Stimulated activated CD8-positive, alpha-beta memory T cell treated with anti-CD3 and anti-CD28 coated beads, Interleukin-4, amount 100 ng/mL, for 1 hour (primary cell): ENCODE results near the gene TBK1.

ENCODE experiments used
- DNase-seq, 2 donors: peaks; one replicate each; pipeline ENCODE4 v3.0.0-alpha.2; 2020; ENCODE audit warnings: low read depth in 2 of 2, low spot score in 1 of 2

TBK1 gene

GRCh38 chr12:64450711-64451486 lies 1.0 kb upstream of the TBK1 start:
- DNase-seq = no peak

GRCh38 chr12:64452559-64453329 lies 824 bp downstream of the TBK1 start:
- DNase-seq = no peak

- no peak for DNase-seq
These were observed 3.6 kb downstream of the TBK1 start for GRCh38 chr12:64455506-64455905.

GRCh38 chr12:64456119-64456518 lies 4.2 kb downstream of the TBK1 start:
- no peak for DNase-seq

- DNase-seq = no peak
These were observed 5.1 kb downstream of the TBK1 start for GRCh38 chr12:64457032-64457431.

GRCh38 chr12:64457466-64457865 lies 5.5 kb downstream of the TBK1 start:
- no peak for DNase-seq

GRCh38 chr12:64457923-64458322 lies 6.0 kb downstream of the TBK1 start:
- no peak for DNase-seq

GRCh38 chr12:64459394-64459891 lies 7.5 kb downstream of the TBK1 start:
- DNase-seq = no peak

GRCh38 chr12:64461634-64462414 lies 9.9 kb downstream of the TBK1 start:
- DNase-seq = no peak

- no peak for DNase-seq
These were observed 14.3 kb downstream of the TBK1 start for GRCh38 chr12:64466178-64466577.

GRCh38 chr12:64468966-64469365 lies 17.0 kb downstream of the TBK1 start:
- DNase-seq = no peak

GRCh38 chr12:64469455-64470142 lies 17.7 kb downstream of the TBK1 start:
- DNase-seq = no peak

GRCh38 chr12:64470495-64470894 lies 18.6 kb downstream of the TBK1 start:
- DNase-seq = no peak

GRCh38 chr12:64473176-64473575 lies 21.3 kb downstream of the TBK1 start:
- no peak for DNase-seq

- no peak for DNase-seq
These were observed 23.6 kb downstream of the TBK1 start for GRCh38 chr12:64475518-64475917.

- no peak for DNase-seq
These were observed 24.9 kb downstream of the TBK1 start for GRCh38 chr12:64476844-64477243.

- no peak for DNase-seq
These were observed 26.7 kb downstream of the TBK1 start for GRCh38 chr12:64478661-64479060.

GRCh38 chr12:64480148-64480547 lies 28.2 kb downstream of the TBK1 start:
- no peak for DNase-seq

- no peak for DNase-seq
These were observed 34.7 kb downstream of the TBK1 start for GRCh38 chr12:64486657-64487056.

GRCh38 chr12:64491718-64492117 lies 39.8 kb downstream of the TBK1 start:
- DNase-seq = no peak

GRCh38 chr12:64493513-64493912 lies 41.6 kb downstream of the TBK1 start:
- DNase-seq = no peak
